Neural progenitor cell (in vitro differentiated cells): Measurements from ENCODE around the gene DQX1. TPM values are rescaled to one million over a fixed set of nuclear protein-coding genes. Genes with fewer than 3 reads are reported as not detected.

Experiments
- DNase-seq: peaks from one replicate; pipeline ENCODE4 v3.0.0-alpha.2; 2016; ENCODE audit warnings: low spot score
- H2AFZ ChIP-seq: fragments of 200-600 bp; sonication (generic); replicated peaks from 2 replicates; pipeline ENCODE4 v1.6.1; 2016; ENCODE audit warnings: antibody characterized with exemption
- H3F3A ChIP-seq: fragments of 200-600 bp; sonication (generic); 2 replicates; pipeline ENCODE4 v1.6.1; 2016; ENCODE audit warnings: antibody characterized with exemption, low read depth
- H3K27ac ChIP-seq: fragments of 200-600 bp; sonication (generic); 2 replicates; pipeline ENCODE4 v1.5.1; 2016; ENCODE audit warnings: mild to moderate bottlenecking
- H3K27me3 ChIP-seq: fragments of 200-600 bp; sonication (generic); 2 replicates; pipeline ENCODE4 v1.6.1; 2016; ENCODE audit warnings: mild to moderate bottlenecking, moderate library complexity
- H3K36me3 ChIP-seq: fragments of 200-600 bp; sonication (generic); 2 replicates; pipeline ENCODE4 v1.5.1; 2016
- H3K4me1 ChIP-seq: fragments of 200-600 bp; sonication (generic); 2 replicates; pipeline ENCODE4 v1.6.1; 2016; ENCODE audit warnings: mixed run types
- H3K4me2 ChIP-seq: fragments of 200-600 bp; sonication (generic); 2 replicates; pipeline ENCODE4 v1.6.1; 2016
- H3K4me3 ChIP-seq: fragments of 200-600 bp; sonication (generic); 2 replicates; pipeline ENCODE4 v1.5.1; 2016
- H3K79me2 ChIP-seq: fragments of 200-600 bp; sonication (generic); 2 replicates; pipeline ENCODE4 v1.6.1; 2016; ENCODE audit warnings: low read depth
- H3K9ac ChIP-seq: fragments of 200-600 bp; sonication (generic); 2 replicates; pipeline ENCODE4 v1.6.1; 2016
- H3K9me3 ChIP-seq: fragments of 200-600 bp; sonication (generic); 2 replicates; pipeline ENCODE4 v1.5.1; 2016; ENCODE audit warnings: low read depth
- H4K20me1 ChIP-seq: fragments of 200-600 bp; sonication (generic); 2 replicates; pipeline ENCODE4 v1.6.1; 2016; ENCODE audit warnings: low read depth
- H3K27ac Mint-ChIP-seq: 3 replicates; pipeline ENCODE4 v1.8.0; 2021; ENCODE audit warnings: mixed read lengths
- H3K27me3 Mint-ChIP-seq: 2 replicates; pipeline ENCODE4 v1.8.0; 2022; ENCODE audit warnings: low read depth, mild to moderate bottlenecking, inconsistent platforms, moderate library complexity, mixed read lengths; ENCODE audit not compliant: insufficient read depth
- H3K36me3 Mint-ChIP-seq: 3 replicates; pipeline ENCODE4 v1.8.0; 2021; ENCODE audit warnings: mixed read lengths
- H3K4me1 Mint-ChIP-seq: 3 replicates; pipeline ENCODE4 v1.8.0; 2021; ENCODE audit warnings: mixed read lengths
- H3K4me3 Mint-ChIP-seq: 3 replicates; pipeline ENCODE4 v1.8.0; 2021; ENCODE audit warnings: mild to moderate bottlenecking, moderate library complexity, mixed read lengths
- H3K9me3 Mint-ChIP-seq: 3 replicates; pipeline ENCODE4 v1.8.0; 2020; ENCODE audit warnings: mixed read lengths
- CTCF ChIP-seq: fragments of 200-600 bp; sonication (generic); IDR thresholded peaks from 2 replicates; pipeline ENCODE4 v1.5.1; 2017; ENCODE audit warnings: antibody characterized with exemption, mild to moderate bottlenecking
- EZH2 ChIP-seq: fragments of 200-600 bp; sonication (generic); IDR thresholded peaks from 2 replicates; pipeline ENCODE4 v1.6.1; 2017; ENCODE audit warnings: antibody characterized with exemption, mild to moderate bottlenecking, moderate library complexity
- EZH2phosphoT487 ChIP-seq: fragments of 200-600 bp; sonication (generic); IDR thresholded peaks from 2 replicates; pipeline ENCODE4 v1.6.1; 2017; ENCODE audit warnings: antibody characterized with exemption
- total RNA-seq: library from RNA; depleted of rRNA; stranded (reverse); fragments of >200 nt; gene quantifications from 2 replicates; pipeline ENCODE4 v1.2.3, GENCODE V29; 2015; ENCODE audit warnings: low replicate concordance

Gene DQX1
- total RNA-seq, 1 donor from 2014 or later = 0.11 TPM

- Mint-ChIP-seq H3K4me3 (peak overlapping the region; percentile 46), H3K27ac (no peak overlapping the region), H3K4me1 (peaks cover 43% of the 10 kb centered on the region), H3K27me3 (peaks cover 89% of the 10 kb centered on the region), H3K36me3 (peaks cover 8% of the 10 kb centered on the region), H3K9me3 (peaks cover 2% of the 10 kb centered on the region)
- Histone ChIP-seq H2AFZ (no peak overlapping the region), H3K27me3 (peaks cover 100% of the 10 kb centered on the region), H3K4me3 (no peak overlapping the region), H3K4me1 (peaks cover 35% of the 10 kb centered on the region), H3F3A (peaks cover 50% of the 10 kb centered on the region), H3K79me2 (no peaks in the 10 kb centered on the region), H3K9ac (no peak overlapping the region), H4K20me1 (peaks cover 35% of the 10 kb centered on the region), H3K9me3 (no peaks in the 10 kb centered on the region), H3K4me2 (peak overlapping the region; percentile 91), H3K36me3 (no peaks in the 10 kb centered on the region), H3K27ac (no peak overlapping the region)
- TF ChIP-seq CTCF (no peak), EZH2phosphoT487 (no peak), EZH2 (no peak)
- DNase-seq = no peak
These were observed 26.0 kb downstream of the DQX1 start for GRCh38 chr2:74499940-74500577.

- Histone ChIP-seq H2AFZ (peak within 1 kb of the TSS; percentile 66), H3K9me3 (no peaks in the 10 kb centered on the region), H4K20me1 (peaks cover 35% of the 10 kb centered on the region), H3K27ac (no peak within 1 kb of the TSS), H3F3A (peaks cover 47% of the 10 kb centered on the region), H3K4me3 (peak within 1 kb of the TSS; percentile 48), H3K4me1 (peaks cover 35% of the 10 kb centered on the region), H3K9ac (no peak within 1 kb of the TSS), H3K36me3 (no peaks in the 10 kb centered on the region), H3K4me2 (peak within 1 kb of the TSS; percentile 91), H3K27me3 (peaks cover 100% of the 10 kb centered on the region), H3K79me2 (no peaks in the 10 kb centered on the region)
- H3K9me3 Mint-ChIP-seq = peaks cover 2% of the 10 kb centered on the region
- H3K4me3 Mint-ChIP-seq = peak within 1 kb of the TSS; percentile 79
- H3K27ac Mint-ChIP-seq = no peak within 1 kb of the TSS
- peaks cover 39% of the 10 kb centered on the region for H3K4me1 Mint-ChIP-seq
- peak; percentile 60 for DNase-seq
- H3K27me3 Mint-ChIP-seq = peaks cover 83% of the 10 kb centered on the region
- peaks cover 2% of the 10 kb centered on the region for H3K36me3 Mint-ChIP-seq
- TF ChIP-seq EZH2phosphoT487 = peak; percentile 93
- TF ChIP-seq EZH2 = peak; percentile 88
- TF ChIP-seq CTCF = no peak
These were observed 26.6 kb downstream of the DQX1 start, which contains the start of gene LBX2 for GRCh38 chr2:74499267-74499939. TSS of gene LBX2 (minus strand) at chr2:74499603. CDS start at chr2:74499537, 66 bp downstream.

DNA sequence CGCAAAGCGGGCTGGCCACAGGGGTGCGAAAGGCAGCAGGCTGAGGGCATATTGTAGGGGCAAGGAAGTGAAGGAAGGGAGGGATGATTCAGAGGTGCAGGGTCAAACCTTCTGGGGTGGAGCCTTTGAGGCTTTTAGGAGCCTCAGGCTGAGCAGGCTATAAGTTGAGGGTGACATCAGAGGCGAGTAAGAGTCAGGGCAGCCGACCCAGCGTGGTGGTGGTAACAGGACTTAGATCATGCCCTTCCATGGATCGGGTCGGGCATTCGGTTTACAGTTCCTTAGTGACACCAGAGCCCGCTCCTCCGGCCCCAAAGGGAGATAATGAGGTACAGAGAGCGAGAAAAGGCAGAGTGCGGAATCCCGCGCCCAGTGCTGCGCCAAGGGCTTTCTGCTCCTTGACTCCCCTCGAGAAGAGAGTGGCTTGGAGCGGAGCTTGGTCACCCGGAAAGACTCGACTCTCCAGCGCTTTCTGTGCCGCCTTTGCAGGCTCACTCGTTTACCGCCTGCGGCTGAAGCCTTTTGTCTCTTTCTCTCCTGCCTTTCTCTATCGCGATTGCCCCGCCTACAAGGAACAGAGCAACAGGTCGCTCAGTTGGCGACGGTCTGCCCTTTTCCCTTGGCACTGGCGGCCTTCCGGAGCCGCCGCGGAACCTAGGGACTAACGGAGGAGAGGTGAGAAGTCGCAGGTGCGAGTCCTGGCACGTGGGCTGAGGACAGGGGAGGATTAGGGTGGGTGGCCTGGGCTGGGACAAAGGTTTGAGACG lies 27.3 kb downstream of the DQX1 start:
- Histone ChIP-seq H2AFZ (peak overlapping the region; percentile 66), H3F3A (peaks cover 41% of the 10 kb centered on the region), H3K4me1 (peaks cover 35% of the 10 kb centered on the region), H3K27me3 (peaks cover 97% of the 10 kb centered on the region), H3K4me2 (peak overlapping the region; percentile 91), H3K36me3 (no peaks in the 10 kb centered on the region), H3K4me3 (peak overlapping the region; percentile 48), H3K9ac (no peak overlapping the region), H3K79me2 (no peaks in the 10 kb centered on the region), H3K9me3 (no peaks in the 10 kb centered on the region), H3K27ac (no peak overlapping the region), H4K20me1 (peaks cover 35% of the 10 kb centered on the region)
- peaks cover 32% of the 10 kb centered on the region for H3K4me1 Mint-ChIP-seq
- peak; percentile 88 for DNase-seq
- H3K27ac Mint-ChIP-seq = no peak overlapping the region
- H3K4me3 Mint-ChIP-seq = peak overlapping the region; percentile 79
- peaks cover 76% of the 10 kb centered on the region for H3K27me3 Mint-ChIP-seq
- peaks cover 2% of the 10 kb centered on the region for H3K9me3 Mint-ChIP-seq
- no peaks in the 10 kb centered on the region for H3K36me3 Mint-ChIP-seq
- TF ChIP-seq EZH2phosphoT487 = peak; percentile 95
- TF ChIP-seq EZH2 = peak; percentile 29
- no peak for TF ChIP-seq CTCF
